Peyer's patch (tissue), 4 donors: ENCODE measurements around the gene PPP4R4.

Experiments used
- CTCF ChIP-seq, 6 experiments: fragments of 450-650 bp in 4 of 6; fragments of 200-600 bp in 2 of 6; sonication (generic) in 1 of 6; IDR thresholded peaks; one replicate each; pipeline ENCODE4 v1.5.1; 2017 to 2019; ENCODE audit warnings: antibody characterized with exemption in 6 of 6, mild to moderate bottlenecking in 3 of 6, moderate library complexity in 1 of 6
- POLR2A ChIP-seq, 2 donors: fragments of 450-650 bp; IDR thresholded peaks; one replicate each; pipeline ENCODE4 v1.5.1; 2017; ENCODE audit warnings: antibody characterized with exemption in 2 of 2, mild to moderate bottlenecking in 2 of 2, moderate library complexity in 2 of 2

- TF ChIP-seq CTCF (IDR thresholded peaks at IDR 0.05) (peak; percentile 47 to 58 (median 53)), POLR2A (IDR thresholded peaks at IDR 0.05) (no peak)
Measured at GRCh38 chr14:94180655-94181271, 6.6 kb downstream of the PPP4R4 start.
